CD14-positive monocyte (primary cell): ENCODE results near the gene CAPN8. TPM values are rescaled to one million over a fixed set of nuclear protein-coding genes. Genes with fewer than 3 reads are reported as not detected.

Experiments used
- DNase-seq, 3 donors: peaks; one replicate each; pipeline ENCODE4 v3.0.0-alpha.2; 2011 to 2022
- H2AFZ ChIP-seq: 2 replicates; pipeline ENCODE4 v1.6.0; 2012; ENCODE audit warnings: mild to moderate bottlenecking, low read depth, low read length, inconsistent platforms; ENCODE audit not compliant: insufficient read depth, poor library complexity, severe bottlenecking
- H3K27ac ChIP-seq, 2 donors: 1 replicate in 1 of 2; 2 replicates in 1 of 2; pipeline ENCODE4 v1.5.1; 2012 to 2013; ENCODE audit warnings: low read length in 2 of 2, control low read depth in 1 of 2, inconsistent platforms in 1 of 2, low read depth in 1 of 2, mild to moderate bottlenecking in 1 of 2
- H3K27me3 ChIP-seq, 2 donors: one replicate each; pipeline versions ENCODE4 v1.6.0 to v1.6.1; 2011 to 2013; ENCODE audit warnings: low read length in 2 of 2; ENCODE audit not compliant: control insufficient read depth in 2 of 2, insufficient read depth in 2 of 2
- H3K36me3 ChIP-seq, 2 donors: replicated peaks in 1 of 2; 1 replicate in 1 of 2; 2 replicates in 1 of 2; pipeline versions ENCODE4 v1.5.1 to v1.6.1; 2012 to 2013; ENCODE audit warnings: low read length in 2 of 2, control low read depth in 1 of 2, inconsistent platforms in 1 of 2, mild to moderate bottlenecking in 1 of 2; ENCODE audit not compliant: insufficient read depth in 2 of 2, control insufficient read depth in 1 of 2
- H3K4me1 ChIP-seq, 2 donors: 1 replicate in 1 of 2; 2 replicates in 1 of 2; pipeline versions ENCODE4 v1.5.1 to v1.6.1; 2012 to 2013; ENCODE audit warnings: low read length in 2 of 2, control low read depth in 1 of 2, inconsistent platforms in 1 of 2, mild to moderate bottlenecking in 1 of 2, moderate library complexity in 1 of 2; ENCODE audit not compliant: insufficient read depth in 2 of 2, control insufficient read depth in 1 of 2
- H3K4me2 ChIP-seq: replicated peaks from 2 replicates; pipeline ENCODE3; 2012; ENCODE audit warnings: low read length, moderate library complexity, mild to moderate bottlenecking; ENCODE audit not compliant: poor library complexity, severe bottlenecking; ENCODE audit errors: extremely low read depth
- H3K4me3 ChIP-seq, 3 experiments: fragments of 200-600 bp in 1 of 3; sonication (generic) in 1 of 3; replicated peaks in 1 of 3; 1 replicate in 2 of 3; 2 replicates in 1 of 3; pipeline ENCODE4 v1.5.1; 2011 to 2013; ENCODE audit warnings: low read length in 3 of 3, mild to moderate bottlenecking in 3 of 3, control low read depth in 2 of 3, low read depth in 2 of 3, inconsistent platforms in 1 of 3, moderate library complexity in 1 of 3
- H3K79me2 ChIP-seq: 2 replicates; pipeline ENCODE4 v1.6.0; 2012; ENCODE audit warnings: mild to moderate bottlenecking, control low read depth, inconsistent platforms, low read length, moderate library complexity; ENCODE audit not compliant: insufficient read depth
- H3K9ac ChIP-seq: 2 replicates; pipeline ENCODE4 v1.6.0; 2017; ENCODE audit warnings: low read length, mild to moderate bottlenecking; ENCODE audit not compliant: insufficient read depth, poor library complexity, severe bottlenecking
- H3K9me3 ChIP-seq, 2 donors: replicated peaks in 1 of 2; 1 replicate in 1 of 2; 2 replicates in 1 of 2; pipeline versions ENCODE4 v1.5.1 to v1.6.1; 2012 to 2013; ENCODE audit warnings: low read length in 2 of 2, control low read depth in 1 of 2; ENCODE audit not compliant: control insufficient read depth in 1 of 2, insufficient read depth in 1 of 2
- H4K20me1 ChIP-seq: 2 replicates; pipeline ENCODE4 v1.6.0; 2012; ENCODE audit warnings: mild to moderate bottlenecking, low read length, control low read depth, moderate library complexity; ENCODE audit not compliant: insufficient read depth
- H3K27ac Mint-ChIP-seq, 7 donors: one replicate each; pipeline ENCODE4 v1.8.0; 2020; ENCODE audit warnings: mild to moderate bottlenecking in 7 of 7, mixed read lengths in 7 of 7, moderate library complexity in 6 of 7, inconsistent platforms in 2 of 7
- H3K27me3 Mint-ChIP-seq, 3 donors: one replicate each; pipeline ENCODE4 v1.8.0; 2021 to 2022; ENCODE audit warnings: low read depth in 3 of 3, mild to moderate bottlenecking in 3 of 3, mixed read lengths in 3 of 3, moderate library complexity in 3 of 3, inconsistent platforms in 1 of 3
- H3K36me3 Mint-ChIP-seq, 2 donors: one replicate each; pipeline ENCODE4 v1.8.0; 2020; ENCODE audit warnings: mixed read lengths in 2 of 2, inconsistent platforms in 1 of 2, mild to moderate bottlenecking in 1 of 2
- H3K4me1 Mint-ChIP-seq: one replicate; pipeline ENCODE4 v1.8.0; 2020; ENCODE audit warnings: mild to moderate bottlenecking, mixed read lengths
- H3K4me3 Mint-ChIP-seq, 2 donors: one replicate each; pipeline ENCODE4 v1.8.0; 2020; ENCODE audit warnings: mild to moderate bottlenecking in 2 of 2, mixed read lengths in 2 of 2, moderate library complexity in 1 of 2
- H3K9me3 Mint-ChIP-seq, 7 donors: one replicate each; pipeline ENCODE4 v1.8.0; 2020 to 2022; ENCODE audit warnings: mixed read lengths in 7 of 7, mild to moderate bottlenecking in 6 of 7, moderate library complexity in 6 of 7, inconsistent platforms in 2 of 7
- WGBS: methylation state at CpG from one replicate; pipeline ENCODE4 v1.1.5; 2013; ENCODE audit warnings: missing lambda C conversion rate; ENCODE audit not compliant: insufficient coverage; 5-methylcytosine and 5-hydroxymethylcytosine counted together
- intact Hi-C, 2 donors: fragments of 100-400 bp; cut with micrococcal nuclease; formaldehyde crosslinking; loops; one replicate each; pipeline versions ENCODE4 v1.15.0 to v1.15.1; 2023
- polyA plus RNA-seq, 3 donors: library from polyadenylated mRNA; depleted of rRNA in 1 of 3; unstranded in 2 of 3; stranded (reverse) in 1 of 3; fragments of 300-500 nt in 2 of 3; fragments of >200 nt in 1 of 3; fragmentation: Illumina TruSeq in 2 of 3; gene quantifications; 1 replicate in 2 of 3; 2 replicates in 1 of 3; pipeline ENCODE4 v1.2.3, GENCODE V29; 2012 to 2021
- TF ChIP-seq, protein P1 (sequence below): fragments of 200-600 bp; IDR thresholded peaks from one replicate; pipeline ENCODE4 v1.8.0; 2022; ENCODE audit warnings: antibody characterized with exemption, mild to moderate bottlenecking

Gene CAPN8
- polyA plus RNA-seq, 3 donors = 0.40 TPM; not detected in 2

DNA sequence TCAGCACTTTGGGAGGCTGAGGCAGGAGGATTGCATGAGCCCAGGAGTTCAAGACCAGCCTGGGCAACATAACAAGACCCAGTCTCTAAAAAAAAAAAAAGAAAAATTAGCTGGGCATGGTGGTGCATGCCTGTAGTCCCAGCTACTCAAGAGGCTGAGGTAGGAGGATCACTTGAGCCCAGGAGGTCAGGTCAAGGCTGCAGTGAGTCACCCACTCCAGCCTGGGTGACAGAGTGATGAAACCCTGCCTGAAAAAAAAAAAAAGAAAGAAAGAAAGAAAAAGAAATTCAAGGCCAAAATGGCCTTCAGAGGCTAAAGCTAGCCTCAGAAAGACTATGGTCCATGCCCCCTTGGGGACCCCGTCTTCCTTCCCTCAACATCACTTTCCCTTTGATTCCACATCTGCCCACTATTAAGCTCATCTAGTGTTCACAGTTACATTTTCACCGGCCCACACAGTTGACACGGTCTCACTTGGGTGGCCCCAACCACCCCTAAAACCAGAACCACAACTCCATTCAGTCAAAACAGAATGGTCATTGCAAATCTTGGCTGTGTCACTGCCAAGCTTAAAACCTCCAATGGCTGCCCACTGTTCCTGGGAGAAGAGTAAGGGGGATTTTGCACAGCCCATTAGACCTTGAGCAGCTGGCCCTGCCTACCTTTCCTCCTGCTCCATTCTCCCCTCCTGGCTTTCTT is 2.1 kb upstream of the CAPN8 start:
- H3K27ac Mint-ChIP-seq = no peak overlapping the region
- peaks cover 4 to 13% (median 11%) of the 10 kb centered on the region in 3 donors for H3K27me3 Mint-ChIP-seq
- no peaks in the 10 kb centered on the region for H3K9me3 ChIP-seq
- no peaks in the 10 kb centered on the region for H4K20me1 ChIP-seq
- H3K36me3 ChIP-seq = no peaks in the 10 kb centered on the region
- no peak overlapping the region for H3K4me2 ChIP-seq
- no peak overlapping the region for H3K4me3 Mint-ChIP-seq
- no peaks in the 10 kb centered on the region for H3K9me3 Mint-ChIP-seq
- no peaks in the 10 kb centered on the region for H3K36me3 Mint-ChIP-seq
- no peaks in the 10 kb centered on the region for H3K79me2 ChIP-seq
- no peak overlapping the region for H3K27ac ChIP-seq
- TF ChIP-seq, protein P1, sequence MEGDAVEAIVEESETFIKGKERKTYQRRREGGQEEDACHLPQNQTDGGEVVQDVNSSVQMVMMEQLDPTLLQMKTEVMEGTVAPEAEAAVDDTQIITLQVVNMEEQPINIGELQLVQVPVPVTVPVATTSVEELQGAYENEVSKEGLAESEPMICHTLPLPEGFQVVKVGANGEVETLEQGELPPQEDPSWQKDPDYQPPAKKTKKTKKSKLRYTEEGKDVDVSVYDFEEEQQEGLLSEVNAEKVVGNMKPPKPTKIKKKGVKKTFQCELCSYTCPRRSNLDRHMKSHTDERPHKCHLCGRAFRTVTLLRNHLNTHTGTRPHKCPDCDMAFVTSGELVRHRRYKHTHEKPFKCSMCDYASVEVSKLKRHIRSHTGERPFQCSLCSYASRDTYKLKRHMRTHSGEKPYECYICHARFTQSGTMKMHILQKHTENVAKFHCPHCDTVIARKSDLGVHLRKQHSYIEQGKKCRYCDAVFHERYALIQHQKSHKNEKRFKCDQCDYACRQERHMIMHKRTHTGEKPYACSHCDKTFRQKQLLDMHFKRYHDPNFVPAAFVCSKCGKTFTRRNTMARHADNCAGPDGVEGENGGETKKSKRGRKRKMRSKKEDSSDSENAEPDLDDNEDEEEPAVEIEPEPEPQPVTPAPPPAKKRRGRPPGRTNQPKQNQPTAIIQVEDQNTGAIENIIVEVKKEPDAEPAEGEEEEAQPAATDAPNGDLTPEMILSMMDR = no peak
- H3K4me3 ChIP-seq = no peak overlapping the region
- H3K4me1 Mint-ChIP-seq = peaks cover 8% of the 10 kb centered on the region
- no peaks in the 10 kb centered on the region for H3K27me3 ChIP-seq
- DNase-seq = no peak
- H2AFZ ChIP-seq = no peak overlapping the region
- H3K9ac ChIP-seq = no peak overlapping the region
- intact Hi-C loops = no loop called here
- 95% methylated on average over 3 of the region's 3 CpGs for WGBS
- H3K4me1 ChIP-seq = no peaks in the 10 kb centered on the region

DNA sequence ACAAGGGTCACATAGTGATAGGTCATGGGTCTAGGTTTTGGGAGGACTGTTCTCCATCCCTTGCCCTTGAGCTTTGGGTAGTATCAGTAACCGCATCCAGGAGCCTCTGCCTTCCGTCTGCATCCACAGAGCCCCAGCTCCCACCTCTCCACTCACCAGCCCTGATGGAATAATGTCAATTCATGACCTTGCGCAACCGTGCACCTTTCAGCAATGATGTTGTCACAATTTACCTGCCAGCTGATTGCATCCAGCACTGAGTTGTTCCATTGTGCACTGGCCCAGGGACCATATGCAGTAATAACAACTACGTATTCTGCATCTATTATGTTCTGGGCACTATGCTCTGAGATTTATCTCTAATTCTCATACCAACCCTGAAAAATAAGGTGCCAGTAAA is 1.4 kb downstream of the CAPN8 start:
- H4K20me1 ChIP-seq = no peaks in the 10 kb centered on the region
- intact Hi-C loops = no loop called here
- no peaks in the 10 kb centered on the region for H3K4me1 ChIP-seq
- Mint-ChIP-seq H3K4me3 (no peak overlapping the region), H3K9me3 (peaks cover 0 to 2% (median 0%) of the 10 kb centered on the region in 7 donors), H3K36me3 (no peaks in the 10 kb centered on the region), H3K27ac (no peak overlapping the region), H3K4me1 (peaks cover 8% of the 10 kb centered on the region), H3K27me3 (peaks cover 3 to 17% (median 16%) of the 10 kb centered on the region in 3 donors)
- no peak overlapping the region for H2AFZ ChIP-seq
- peaks cover 0 to 4% of the 10 kb centered on the region in 2 donors for H3K27me3 ChIP-seq
- H3K27ac ChIP-seq = no peak overlapping the region
- no peaks in the 10 kb centered on the region for H3K36me3 ChIP-seq
- no peak overlapping the region for H3K4me2 ChIP-seq
- H3K9me3 ChIP-seq = no peaks in the 10 kb centered on the region
- no peak for DNase-seq
- TF ChIP-seq, protein P1 = no peak
- no peaks in the 10 kb centered on the region for H3K79me2 ChIP-seq
- no peak overlapping the region for H3K9ac ChIP-seq
- 74% methylated on average over 5 of the region's 5 CpGs for WGBS
- no peak overlapping the region for H3K4me3 ChIP-seq
